Skeletal muscle tissue (tissue), 4 donors: Measurements from ENCODE around the gene AATK. TPM values are rescaled to one million over a fixed set of nuclear protein-coding genes. Genes with fewer than 3 reads are reported as not detected.
"Not testable (repeated sequence)": the region's sequence is repeated elsewhere in the genome, so short reads cannot be mapped to it uniquely, and the experiment has no call there.

Experiments used
- H3K27ac ChIP-seq: one replicate; pipeline ENCODE4 v1.7.0; 2013; ENCODE audit warnings: mild to moderate bottlenecking, low read depth, low read length, inconsistent platforms
- H3K27me3 ChIP-seq, 3 donors: one replicate each; pipeline ENCODE4 v1.7.0; 2013; ENCODE audit warnings: low read length in 3 of 3; ENCODE audit not compliant: control insufficient read depth in 3 of 3, insufficient read depth in 3 of 3
- H3K36me3 ChIP-seq, 3 donors: one replicate each; pipeline ENCODE4 v1.7.0; 2013; ENCODE audit warnings: low read length in 3 of 3; ENCODE audit not compliant: control insufficient read depth in 3 of 3, insufficient read depth in 3 of 3
- H3K4me1 ChIP-seq, 3 donors: one replicate each; pipeline ENCODE4 v1.7.0; 2013; ENCODE audit warnings: low read length in 3 of 3, mild to moderate bottlenecking in 3 of 3; ENCODE audit not compliant: control insufficient read depth in 3 of 3, insufficient read depth in 3 of 3
- H3K4me3 ChIP-seq, 3 donors: one replicate each; pipeline ENCODE4 v1.7.0; 2013; ENCODE audit warnings: low read length in 3 of 3
- H3K9ac ChIP-seq, 3 donors: one replicate each; pipeline ENCODE4 v1.7.0; 2013; ENCODE audit warnings: low read length in 3 of 3, mild to moderate bottlenecking in 3 of 3, moderate library complexity in 2 of 3, low read depth in 1 of 3
- H3K9me3 ChIP-seq, 3 donors: one replicate each; pipeline ENCODE4 v1.7.0; 2013; ENCODE audit warnings: low read length in 3 of 3; ENCODE audit not compliant: control insufficient read depth in 3 of 3
- total RNA-seq: library from RNA; depleted of rRNA; stranded (reverse); fragments of >200 nt; gene quantifications from one replicate; pipeline ENCODE4 v1.2.3, GENCODE V29; 2014
- donor health status: Osteomylitis.

Gene AATK
- total RNA-seq, 1 donor from 2014 or later = 10.4 TPM

GRCh38 chr17:81157848-81158687 is 8.0 kb downstream of the AATK start:
- no peak overlapping the region for H3K4me3 ChIP-seq
- no peaks in the 10 kb centered on the region for H3K36me3 ChIP-seq
- H3K4me1 ChIP-seq = peaks cover 0 to 4% (median 3%) of the 10 kb centered on the region in 3 donors
- peaks cover 0 to 19% (median 6%) of the 10 kb centered on the region in 3 donors for H3K27me3 ChIP-seq
- no peaks in the 10 kb centered on the region for H3K9me3 ChIP-seq
- no peak overlapping the region for H3K9ac ChIP-seq
- H3K27ac ChIP-seq = no peak overlapping the region

GRCh38 chr17:81156866-81157805 is 8.9 kb downstream of the AATK start:
- no peak overlapping the region for H3K27ac ChIP-seq
- H3K4me3 ChIP-seq = no peak overlapping the region
- H3K27me3 ChIP-seq = peaks cover 0 to 16% (median 6%) of the 10 kb centered on the region in 3 donors
- peaks cover 0 to 4% (median 3%) of the 10 kb centered on the region in 3 donors for H3K4me1 ChIP-seq
- H3K9me3 ChIP-seq = no peaks in the 10 kb centered on the region
- H3K36me3 ChIP-seq = no peaks in the 10 kb centered on the region
- no peak overlapping the region for H3K9ac ChIP-seq

GRCh38 chr17:81154961-81155360 is 11.1 kb downstream of the AATK start:
- H3K9me3 ChIP-seq = no peaks in the 10 kb centered on the region

GRCh38 chr17:81154016-81154415 is 12.0 kb downstream of the AATK start:
- not testable (repeated sequence) for H3K4me3 ChIP-seq, H3K27ac ChIP-seq, H3K9ac ChIP-seq, H3K4me1 ChIP-seq, H3K27me3 ChIP-seq, H3K36me3 ChIP-seq, H3K9me3 ChIP-seq

More at GRCh38 chr17:81154961-81155360, 11.1 kb downstream of the AATK start:
- peaks cover 0 to 4% (median 0%) of the 10 kb centered on the region in 3 donors for H3K4me1 ChIP-seq
- H3K27me3 ChIP-seq = peaks cover 0 to 11% (median 7%) of the 10 kb centered on the region in 3 donors
- H3K4me3 ChIP-seq = no peak overlapping the region
- no peaks in the 10 kb centered on the region for H3K36me3 ChIP-seq
- H3K27ac ChIP-seq = no peak overlapping the region
- H3K9ac ChIP-seq = no peak overlapping the region

GRCh38 chr17:81153340-81153803 is 12.6 kb downstream of the AATK start:
- Histone ChIP-seq H3K27ac (no peak overlapping the region), H3K27me3 (peaks cover 3 to 7% (median 5%) of the 10 kb centered on the region in 3 donors), H3K9ac (no peak overlapping the region), H3K36me3 (no peaks in the 10 kb centered on the region), H3K4me3 (no peak overlapping the region), H3K9me3 (no peaks in the 10 kb centered on the region), H3K4me1 (peaks cover 0 to 4% (median 0%) of the 10 kb centered on the region in 3 donors)

GRCh38 chr17:81152288-81152828 is 13.7 kb downstream of the AATK start:
- Histone ChIP-seq H3K27ac (no peak overlapping the region), H3K27me3 (peaks cover 5 to 7% (median 6%) of the 10 kb centered on the region in 3 donors), H3K4me3 (no peak overlapping the region), H3K36me3 (no peaks in the 10 kb centered on the region), H3K9ac (no peak overlapping the region), H3K4me1 (peaks cover 0 to 4% (median 0%) of the 10 kb centered on the region in 3 donors), H3K9me3 (no peaks in the 10 kb centered on the region)

GRCh38 chr17:81151278-81151677 is 14.7 kb downstream of the AATK start:
- Histone ChIP-seq H3K27me3 (peaks cover 0 to 7% (median 6%) of the 10 kb centered on the region in 3 donors), H3K4me1 (peaks cover 0 to 4% (median 0%) of the 10 kb centered on the region in 3 donors), H3K9ac (no peak overlapping the region), H3K4me3 (no peak overlapping the region), H3K36me3 (no peaks in the 10 kb centered on the region), H3K27ac (no peak overlapping the region), H3K9me3 (no peaks in the 10 kb centered on the region)

GRCh38 chr17:81150377-81151077 is 15.5 kb downstream of the AATK start:
- H3K36me3 ChIP-seq = no peaks in the 10 kb centered on the region
- no peak overlapping the region for H3K9ac ChIP-seq
- no peak overlapping the region for H3K27ac ChIP-seq
- no peak overlapping the region for H3K4me3 ChIP-seq
- H3K9me3 ChIP-seq = no peaks in the 10 kb centered on the region
- H3K27me3 ChIP-seq = peaks cover 0 to 7% (median 6%) of the 10 kb centered on the region in 3 donors
- H3K4me1 ChIP-seq = peaks cover 0 to 4% (median 0%) of the 10 kb centered on the region in 3 donors

GRCh38 chr17:81148986-81149533 is 17.0 kb downstream of the AATK start:
- peaks cover 0 to 7% (median 6%) of the 10 kb centered on the region in 3 donors for H3K27me3 ChIP-seq
- no peaks in the 10 kb centered on the region for H3K9me3 ChIP-seq
- no peak overlapping the region for H3K27ac ChIP-seq
- no peak overlapping the region for H3K4me3 ChIP-seq
- no peaks in the 10 kb centered on the region for H3K36me3 ChIP-seq
- peaks cover 0 to 4% (median 0%) of the 10 kb centered on the region in 3 donors for H3K4me1 ChIP-seq
- H3K9ac ChIP-seq = no peak overlapping the region
